Measurements from ENCODE around the gene EGFL6.

EGFL6 gene

GRCh38 chrX:13565511-13565910 is 3.9 kb upstream of the EGFL6 start:
- no peak for DNase-seq (ENCODE audit: low spot score)
- Mint-ChIP-seq H3K4me1 (ENCODE audit: low read depth) (peaks cover 10% of the 10 kb centered on the region), H3K27me3 (ENCODE audit: low read depth) (peaks cover 46% of the 10 kb centered on the region), H3K27ac (no peak overlapping the region), H3K36me3 (ENCODE audit: low read depth) (no peaks in the 10 kb centered on the region), H3K9me3 (no peaks in the 10 kb centered on the region), H3K4me3 (no peak overlapping the region)

- H3K4me3 Mint-ChIP-seq = peak overlapping the region; percentile 82
- H3K27ac Mint-ChIP-seq = peak overlapping the region; percentile 10
- DNase-seq (ENCODE audit: low spot score) = no peak
- no peaks in the 10 kb centered on the region for H3K36me3 Mint-ChIP-seq (ENCODE audit: low read depth)
- H3K27me3 Mint-ChIP-seq (ENCODE audit: low read depth) = peaks cover 29% of the 10 kb centered on the region
- H3K9me3 Mint-ChIP-seq = no peaks in the 10 kb centered on the region
- peaks cover 39% of the 10 kb centered on the region for H3K4me1 Mint-ChIP-seq (ENCODE audit: low read depth)
Observed at GRCh38 chrX:13570261-13570605, 832 bp downstream of the EGFL6 start.

GRCh38 chrX:13571136-13571535 is 1.7 kb downstream of the EGFL6 start:
- no peak for DNase-seq (ENCODE audit: low spot score)
- Mint-ChIP-seq H3K27ac (peak overlapping the region; percentile 60), H3K4me1 (ENCODE audit: low read depth) (peaks cover 39% of the 10 kb centered on the region), H3K9me3 (no peaks in the 10 kb centered on the region), H3K27me3 (ENCODE audit: low read depth) (peaks cover 22% of the 10 kb centered on the region), H3K4me3 (peak overlapping the region; percentile 43), H3K36me3 (ENCODE audit: low read depth) (no peaks in the 10 kb centered on the region)

GRCh38 chrX:13574600-13574999 is 5.2 kb downstream of the EGFL6 start:
- Mint-ChIP-seq H3K4me3 (peak overlapping the region; percentile 26), H3K27me3 (ENCODE audit: low read depth) (peaks cover 2% of the 10 kb centered on the region), H3K36me3 (ENCODE audit: low read depth) (no peaks in the 10 kb centered on the region), H3K27ac (peak overlapping the region; percentile 60), H3K9me3 (no peaks in the 10 kb centered on the region), H3K4me1 (ENCODE audit: low read depth) (peaks cover 35% of the 10 kb centered on the region)
- no peak for DNase-seq (ENCODE audit: low spot score)

- no peaks in the 10 kb centered on the region for H3K9me3 Mint-ChIP-seq
- no peak for DNase-seq (ENCODE audit: low spot score)
- peaks cover 5% of the 10 kb centered on the region for H3K4me1 Mint-ChIP-seq (ENCODE audit: low read depth)
- peaks cover 2% of the 10 kb centered on the region for H3K36me3 Mint-ChIP-seq (ENCODE audit: low read depth)
- peaks cover 22% of the 10 kb centered on the region for H3K27me3 Mint-ChIP-seq (ENCODE audit: low read depth)
- no peak overlapping the region for H3K27ac Mint-ChIP-seq
- H3K4me3 Mint-ChIP-seq = no peak overlapping the region
Observed at GRCh38 chrX:13579661-13580060, 10.3 kb downstream of the EGFL6 start.

GRCh38 chrX:13581554-13581953 is 12.2 kb downstream of the EGFL6 start:
- Mint-ChIP-seq H3K9me3 (no peaks in the 10 kb centered on the region), H3K4me1 (ENCODE audit: low read depth) (no peaks in the 10 kb centered on the region), H3K36me3 (ENCODE audit: low read depth) (peaks cover 2% of the 10 kb centered on the region), H3K4me3 (no peak overlapping the region), H3K27me3 (ENCODE audit: low read depth) (peaks cover 33% of the 10 kb centered on the region), H3K27ac (no peak overlapping the region)
- no peak for DNase-seq (ENCODE audit: low spot score)

GRCh38 chrX:13587786-13588477 is 18.5 kb downstream of the EGFL6 start:
- Mint-ChIP-seq H3K9me3 (no peaks in the 10 kb centered on the region), H3K4me3 (no peak overlapping the region), H3K36me3 (ENCODE audit: low read depth) (no peaks in the 10 kb centered on the region), H3K27ac (no peak overlapping the region), H3K4me1 (ENCODE audit: low read depth) (no peaks in the 10 kb centered on the region), H3K27me3 (ENCODE audit: low read depth) (peaks cover 29% of the 10 kb centered on the region)
- DNase-seq (ENCODE audit: low spot score) = no peak

GRCh38 chrX:13590207-13590606 is 20.8 kb downstream of the EGFL6 start:
- no peak for DNase-seq (ENCODE audit: low spot score)
- Mint-ChIP-seq H3K27ac (no peak overlapping the region), H3K4me1 (ENCODE audit: low read depth) (no peaks in the 10 kb centered on the region), H3K4me3 (no peak overlapping the region), H3K27me3 (ENCODE audit: low read depth) (peaks cover 18% of the 10 kb centered on the region), H3K36me3 (ENCODE audit: low read depth) (no peaks in the 10 kb centered on the region), H3K9me3 (no peaks in the 10 kb centered on the region)

GRCh38 chrX:13590914-13591313 is 21.5 kb downstream of the EGFL6 start:
- Mint-ChIP-seq H3K4me3 (no peak overlapping the region), H3K27me3 (ENCODE audit: low read depth) (peaks cover 14% of the 10 kb centered on the region), H3K9me3 (no peaks in the 10 kb centered on the region), H3K27ac (no peak overlapping the region), H3K36me3 (ENCODE audit: low read depth) (no peaks in the 10 kb centered on the region), H3K4me1 (ENCODE audit: low read depth) (no peaks in the 10 kb centered on the region)
- no peak for DNase-seq (ENCODE audit: low spot score)

GRCh38 chrX:13597874-13598273 is 28.5 kb downstream of the EGFL6 start:
- H3K27ac Mint-ChIP-seq = no peak overlapping the region
- DNase-seq (ENCODE audit: low spot score) = no peak
- H3K9me3 Mint-ChIP-seq = no peaks in the 10 kb centered on the region
- H3K36me3 Mint-ChIP-seq (ENCODE audit: low read depth) = no peaks in the 10 kb centered on the region
- H3K4me1 Mint-ChIP-seq (ENCODE audit: low read depth) = no peaks in the 10 kb centered on the region
- H3K4me3 Mint-ChIP-seq = no peak overlapping the region
- peaks cover 4% of the 10 kb centered on the region for H3K27me3 Mint-ChIP-seq (ENCODE audit: low read depth)

- Mint-ChIP-seq H3K27me3 (ENCODE audit: low read depth) (no peaks in the 10 kb centered on the region), H3K36me3 (ENCODE audit: low read depth) (no peaks in the 10 kb centered on the region), H3K4me1 (ENCODE audit: low read depth) (no peaks in the 10 kb centered on the region), H3K4me3 (no peak overlapping the region), H3K9me3 (no peaks in the 10 kb centered on the region), H3K27ac (no peak overlapping the region)
- no peak for DNase-seq (ENCODE audit: low spot score)
Observed at GRCh38 chrX:13598877-13599276, 29.5 kb downstream of the EGFL6 start.

- no peaks in the 10 kb centered on the region for H3K27me3 Mint-ChIP-seq (ENCODE audit: low read depth)
- DNase-seq (ENCODE audit: low spot score) = no peak
- no peak overlapping the region for H3K27ac Mint-ChIP-seq
- no peak overlapping the region for H3K4me3 Mint-ChIP-seq
- H3K4me1 Mint-ChIP-seq (ENCODE audit: low read depth) = no peaks in the 10 kb centered on the region
- no peaks in the 10 kb centered on the region for H3K36me3 Mint-ChIP-seq (ENCODE audit: low read depth)
- no peaks in the 10 kb centered on the region for H3K9me3 Mint-ChIP-seq
Observed at GRCh38 chrX:13599491-13599890, 30.1 kb downstream of the EGFL6 start.

- H3K36me3 Mint-ChIP-seq (ENCODE audit: low read depth) = peaks cover 2% of the 10 kb centered on the region
- no peak overlapping the region for H3K27ac Mint-ChIP-seq
- H3K9me3 Mint-ChIP-seq = no peaks in the 10 kb centered on the region
- peaks cover 3% of the 10 kb centered on the region for H3K27me3 Mint-ChIP-seq (ENCODE audit: low read depth)
- no peaks in the 10 kb centered on the region for H3K4me1 Mint-ChIP-seq (ENCODE audit: low read depth)
- DNase-seq (ENCODE audit: low spot score) = no peak
- H3K4me3 Mint-ChIP-seq = no peak overlapping the region
Observed at GRCh38 chrX:13605611-13606010, 36.2 kb downstream of the EGFL6 start.

GRCh38 chrX:13607331-13607995 is 38.1 kb downstream of the EGFL6 start:
- H3K27ac Mint-ChIP-seq = no peak overlapping the region
- no peak for DNase-seq (ENCODE audit: low spot score)
- H3K4me1 Mint-ChIP-seq (ENCODE audit: low read depth) = no peaks in the 10 kb centered on the region
- no peaks in the 10 kb centered on the region for H3K9me3 Mint-ChIP-seq
- no peak overlapping the region for H3K4me3 Mint-ChIP-seq
- H3K36me3 Mint-ChIP-seq (ENCODE audit: low read depth) = peaks cover 2% of the 10 kb centered on the region
- H3K27me3 Mint-ChIP-seq (ENCODE audit: low read depth) = peaks cover 3% of the 10 kb centered on the region

GRCh38 chrX:13607996-13608365 is 38.6 kb downstream of the EGFL6 start:
- Mint-ChIP-seq H3K36me3 (ENCODE audit: low read depth) (peaks cover 2% of the 10 kb centered on the region), H3K27ac (no peak overlapping the region), H3K4me1 (ENCODE audit: low read depth) (no peaks in the 10 kb centered on the region), H3K4me3 (no peak overlapping the region), H3K27me3 (ENCODE audit: low read depth) (peaks cover 3% of the 10 kb centered on the region), H3K9me3 (no peaks in the 10 kb centered on the region)
- no peak for DNase-seq (ENCODE audit: low spot score)
